ENCODE data around the gene SEMA3C. TPM values are rescaled to one million over a fixed set of nuclear protein-coding genes. Genes with fewer than 3 reads are reported as not detected.

Gene SEMA3C
- total RNA-seq, 2 experiments from 2014 or later: 0.08 TPM

GRCh38 chr7:80827239-80827633 is 91.6 kb downstream of the SEMA3C start:
- no peak for DNase-seq
- H3K27me3 Mint-ChIP-seq: no peaks in the 10 kb centered on the region
- H3K27ac Mint-ChIP-seq: no peak overlapping the region
- no peaks in the 10 kb centered on the region for H3K9me3 ChIP-seq (ENCODE audit: control insufficient read depth in 1 of 2, insufficient read depth in 1 of 2, low read length in 2 of 2)
- no peaks in the 10 kb centered on the region for H3K27me3 ChIP-seq (ENCODE audit: control insufficient read depth in 1 of 2, insufficient read depth in 2 of 2, low read length in 2 of 2)
- H3K4me3 Mint-ChIP-seq: no peak overlapping the region
- no peaks in the 10 kb centered on the region for H3K4me1 ChIP-seq (ENCODE audit: insufficient read depth, low read length)
- POLR2A ChIA-PET: no interaction called here
- TF ChIP-seq CTCF (IDR thresholded peaks at IDR 0.05): no peak
- H3K4me3 ChIP-seq (ENCODE audit: low read length): no peak overlapping the region
- CTCF ChIA-PET: no interaction called here
- no peaks in the 10 kb centered on the region for H3K36me3 Mint-ChIP-seq (ENCODE audit: low read depth)
- no peak for ATAC-seq (ENCODE audit: poor library complexity)
- H3K9me3 Mint-ChIP-seq: no peaks in the 10 kb centered on the region
- intact Hi-C loops (cut with DNase I, micrococcal nuclease): no loop called here
- H3K27ac ChIP-seq (ENCODE audit: low read depth in 1 of 2, low read length in 2 of 2): no peak overlapping the region
- no peaks in the 10 kb centered on the region for H3K36me3 ChIP-seq (ENCODE audit: insufficient read depth, low read length)
- no peaks in the 10 kb centered on the region for H3K4me1 Mint-ChIP-seq (ENCODE audit: low read depth)

GRCh38 chr7:80826520-80827238 is 92.2 kb downstream of the SEMA3C start:
- intact Hi-C loops (cut with DNase I, micrococcal nuclease): no loop called here
- Histone ChIP-seq H3K9me3 (ENCODE audit: control insufficient read depth in 1 of 2, insufficient read depth in 1 of 2, low read length in 2 of 2) (no peaks in the 10 kb centered on the region), H3K36me3 (ENCODE audit: insufficient read depth, low read length) (no peaks in the 10 kb centered on the region), H3K4me1 (ENCODE audit: insufficient read depth, low read length) (no peaks in the 10 kb centered on the region), H3K27me3 (ENCODE audit: control insufficient read depth in 1 of 2, insufficient read depth in 2 of 2, low read length in 2 of 2) (no peaks in the 10 kb centered on the region), H3K27ac (ENCODE audit: low read depth in 1 of 2, low read length in 2 of 2) (no peak overlapping the region), H3K4me3 (ENCODE audit: low read length) (no peak overlapping the region)
- ATAC-seq (ENCODE audit: poor library complexity) (no peak), DNase-seq (no peak)
- no peak for TF ChIP-seq CTCF (IDR thresholded peaks at IDR 0.05)
- Mint-ChIP-seq H3K36me3 (ENCODE audit: low read depth) (no peaks in the 10 kb centered on the region), H3K4me1 (ENCODE audit: low read depth) (no peaks in the 10 kb centered on the region), H3K9me3 (no peaks in the 10 kb centered on the region), H3K4me3 (no peak overlapping the region), H3K27ac (no peak overlapping the region), H3K27me3 (no peaks in the 10 kb centered on the region)
- ChIA-PET POLR2A (no interaction called here), CTCF (no interaction called here)

GRCh38 chr7:80825499-80825898 is 93.4 kb downstream of the SEMA3C start:
- Mint-ChIP-seq H3K9me3 (peaks cover 2% of the 10 kb centered on the region), H3K27ac (no peak overlapping the region), H3K27me3 (no peaks in the 10 kb centered on the region), H3K4me3 (no peak overlapping the region), H3K36me3 (ENCODE audit: low read depth) (no peaks in the 10 kb centered on the region), H3K4me1 (ENCODE audit: low read depth) (no peaks in the 10 kb centered on the region)
- ATAC-seq (ENCODE audit: poor library complexity) (no peak), DNase-seq (no peak)
- H3K4me3 ChIP-seq (ENCODE audit: low read length): no peak overlapping the region
- POLR2A ChIA-PET: no interaction called here
- no peak overlapping the region for H3K27ac ChIP-seq (ENCODE audit: low read depth in 1 of 2, low read length in 2 of 2)
- TF ChIP-seq CTCF (IDR thresholded peaks at IDR 0.05): no peak
- H3K9me3 ChIP-seq (ENCODE audit: control insufficient read depth in 1 of 2, insufficient read depth in 1 of 2, low read length in 2 of 2): no peaks in the 10 kb centered on the region
- no peaks in the 10 kb centered on the region for H3K36me3 ChIP-seq (ENCODE audit: insufficient read depth, low read length)
- intact Hi-C loops (cut with DNase I, micrococcal nuclease): no loop called here
- CTCF ChIA-PET: no interaction called here
- H3K27me3 ChIP-seq (ENCODE audit: control insufficient read depth in 1 of 2, insufficient read depth in 2 of 2, low read length in 2 of 2): no peaks in the 10 kb centered on the region
- H3K4me1 ChIP-seq (ENCODE audit: insufficient read depth, low read length): no peaks in the 10 kb centered on the region

Measured in CD4-positive, alpha-beta T cell (primary cell).